OCI-LY7 (cell line): ENCODE measurements around the gene PAWR. TPM values are rescaled to one million over a fixed set of nuclear protein-coding genes. Genes with fewer than 3 reads are reported as not detected.

Experiments used
- BruUV-seq: library from RNA; stranded (reverse); fragments of 400-500 nt; replicated peaks from 2 replicates; lab custom pipeline; 2021; lab: Mats Ljungman, UMichigan
- CTCF ChIA-PET: fragments of 300-600 bp; sonication (Branson Sonifier 250); formaldehyde crosslinking; loops from one replicate; lab custom pipeline; 2022; ENCODE audit warnings: antibody characterized with exemption; ENCODE audit not compliant: unreplicated experiment; lab: Charles Lee
- POLR2A ChIA-PET: fragments of 300-600 bp; sonication (Branson Sonifier 250); formaldehyde crosslinking; loops from one replicate; lab custom pipeline; 2022; ENCODE audit warnings: antibody characterized with exemption; lab: Charles Lee
- DNase-seq: peaks from one replicate; pipeline ENCODE4 v3.0.0-alpha.2; 2015; ENCODE audit warnings: low spot score
- H2AFZ ChIP-seq: fragments of 200-600 bp; sonication (generic), shearing (Covaris generic); 2 replicates; pipeline ENCODE4 v1.6.1; 2014; ENCODE audit warnings: mild to moderate bottlenecking, antibody characterized with exemption, low read length, moderate library complexity
- H3K27ac ChIP-seq: fragments of 200-600 bp; sonication (generic); 2 replicates; pipeline ENCODE4 v1.5.1; 2014; ENCODE audit warnings: mixed run types, low read depth, mild to moderate bottlenecking, moderate library complexity, low read length, inconsistent platforms; ENCODE audit not compliant: poor library complexity, severe bottlenecking
- H3K36me3 ChIP-seq: fragments of 200-600 bp; sonication (generic); 2 replicates; pipeline ENCODE4 v1.6.1; 2014; ENCODE audit warnings: mild to moderate bottlenecking, antibody characterized with exemption, low read length, moderate library complexity, mixed read lengths; ENCODE audit not compliant: insufficient read depth
- H3K4me1 ChIP-seq: fragments of 200-600 bp; sonication (generic); 2 replicates; pipeline ENCODE4 v1.5.1; 2014; ENCODE audit warnings: mild to moderate bottlenecking, low read length; ENCODE audit not compliant: insufficient read depth, poor library complexity, severe bottlenecking
- H3K4me2 ChIP-seq: fragments of 200-600 bp; sonication (generic); 2 replicates; pipeline ENCODE4 v1.6.1; 2014; ENCODE audit warnings: mild to moderate bottlenecking, low read length
- H3K4me3 ChIP-seq: fragments of 200-600 bp; sonication (generic); 2 replicates; pipeline ENCODE4 v1.5.1; 2014; ENCODE audit warnings: mild to moderate bottlenecking, low read depth, low read length; ENCODE audit not compliant: poor library complexity, severe bottlenecking
- H3K79me2 ChIP-seq: fragments of 200-600 bp; sonication (generic); 2 replicates; pipeline ENCODE4 v1.6.1; 2016; ENCODE audit warnings: low read depth, mild to moderate bottlenecking, low read length, moderate library complexity, mixed read lengths; ENCODE audit not compliant: insufficient read depth
- H3K9me2 ChIP-seq: fragments of 200-600 bp; sonication (generic); 2 replicates; pipeline ENCODE4 v1.6.1; 2016; ENCODE audit warnings: mild to moderate bottlenecking, low read length, mixed read lengths; ENCODE audit not compliant: insufficient read depth
- H3K9me3 ChIP-seq: fragments of 200-600 bp; sonication (generic); 2 replicates; pipeline ENCODE4 v1.6.1; 2014; ENCODE audit warnings: mild to moderate bottlenecking, mixed run types, low read length, mixed read lengths
- H4K20me1 ChIP-seq: fragments of 200-600 bp; sonication (generic); 2 replicates; pipeline ENCODE4 v1.6.1; 2014; ENCODE audit warnings: mild to moderate bottlenecking, antibody characterized with exemption, low read length, moderate library complexity, mixed read lengths; ENCODE audit not compliant: insufficient read depth
- CTCF ChIP-seq: fragments of 200-600 bp; sonication (generic); conservative IDR thresholded peaks from 2 replicates; pipeline ENCODE4 v1.5.1; 2014; ENCODE audit warnings: mild to moderate bottlenecking, antibody characterized with exemption, low read length, moderate library complexity, mixed read lengths
- EZH2phosphoT487 ChIP-seq: fragments of 200-600 bp; sonication (generic); IDR thresholded peaks from 2 replicates; pipeline ENCODE4 v1.6.1; 2018; ENCODE audit warnings: low read depth, borderline replicate concordance, mild to moderate bottlenecking, mixed run types, antibody characterized with exemption, low read length, moderate library complexity, mixed read lengths
- intact Hi-C: fragments of 100-400 bp; cut with micrococcal nuclease; formaldehyde crosslinking; loops from one replicate; pipeline ENCODE4 v1.10.0; 2022; ENCODE audit not compliant: unreplicated experiment
- total RNA-seq, 2 experiments: library from RNA; depleted of rRNA in 1 of 2; stranded (reverse); fragments of >200 nt in 1 of 2; shearing (Covaris generic) in 1 of 2; gene quantifications; 2 replicates each; pipeline ENCODE4 v1.2.3, GENCODE V29; 2014 to 2022

Gene PAWR
- total RNA-seq, 2 experiments from 2014 or later = 107 to 186 TPM

- ChIA-PET CTCF (no interaction called here), POLR2A (interaction anchor here (1.2 kb wide), 1 partner anchor 20 kb away, joined by 4 read pairs; no protein-coding TSS in a partner anchor)
- H3K9me2 ChIP-seq = no peaks in the 10 kb centered on the region
- peaks cover 44% of the 10 kb centered on the region for H3K36me3 ChIP-seq
- 0 out of 2 replicates have a peak, but pooled peaks cover 5% of the 10 kb centered on the region for H3K9me3 ChIP-seq
- no TSS peak for BruUV-seq
- DNase-seq = no peak
- H3K4me2 ChIP-seq = no peak overlapping the region
- H3K4me3 ChIP-seq = no peak overlapping the region
- intact Hi-C loops = no loop called here
- no peaks in the 10 kb centered on the region for H4K20me1 ChIP-seq
- no peaks in the 10 kb centered on the region for H3K79me2 ChIP-seq
- TF ChIP-seq EZH2phosphoT487 (no peak), CTCF (no peak)
- no peak overlapping the region for H3K27ac ChIP-seq
- no peak overlapping the region for H2AFZ ChIP-seq
- no peaks in the 10 kb centered on the region for H3K4me1 ChIP-seq
Measured at GRCh38 chr12:79558924-79559469, 131.8 kb downstream of the PAWR start.

GRCh38 chr12:79557690-79558315, 133.0 kb downstream of the PAWR start:
- H3K4me1 ChIP-seq = no peaks in the 10 kb centered on the region
- DNase-seq = no peak
- H3K36me3 ChIP-seq = peaks cover 44% of the 10 kb centered on the region
- H2AFZ ChIP-seq = no peak overlapping the region
- no peak overlapping the region for H3K27ac ChIP-seq
- intact Hi-C loops = no loop called here
- POLR2A ChIA-PET = interaction anchor here (0.6 kb wide), 2 partner anchors 145 to 191 kb away, joined by 3 read pairs; no protein-coding TSS in a partner anchor
- no peaks in the 10 kb centered on the region for H4K20me1 ChIP-seq
- no peak overlapping the region for H3K4me2 ChIP-seq
- H3K9me2 ChIP-seq = no peaks in the 10 kb centered on the region
- CTCF ChIA-PET = no interaction called here
- no peak overlapping the region for H3K4me3 ChIP-seq
- TF ChIP-seq EZH2phosphoT487 (no peak), CTCF (no peak)
- H3K9me3 ChIP-seq = 0 out of 2 replicates have a peak, but pooled peaks cover 5% of the 10 kb centered on the region
- H3K79me2 ChIP-seq = no peaks in the 10 kb centered on the region
- BruUV-seq = no TSS peak
